Gastroesophageal sphincter (tissue), 4 donors: ENCODE results near the gene SLC6A4. TPM values are rescaled to one million over a fixed set of nuclear protein-coding genes. Genes with fewer than 3 reads are reported as not detected.

Source experiments
- ATAC-seq: fragments of 150-250 bp; one replicate; pipeline ENCODE4 v1.9.1; 2016; ENCODE audit warnings: mild to moderate bottlenecking, moderate library complexity
- H3K27ac ChIP-seq, 4 donors: fragments of 200-600 bp; sonication (generic) in 3 of 4; 1 replicate in 3 of 4; 2 replicates in 1 of 4; pipeline ENCODE4 v1.5.1; 2016 to 2019
- H3K27me3 ChIP-seq: fragments of 200-600 bp; sonication (generic); one replicate; pipeline ENCODE4 v1.5.1; 2019
- H3K36me3 ChIP-seq, 2 donors: fragments of 200-600 bp; sonication (generic); one replicate each; pipeline ENCODE4 v1.5.1; 2019; ENCODE audit warnings: control low read depth in 1 of 2
- H3K4me1 ChIP-seq, 3 donors: fragments of 200-600 bp; sonication (generic); 1 replicate in 2 of 3; 2 replicates in 1 of 3; pipeline ENCODE4 v1.5.1; 2016 to 2019; ENCODE audit warnings: control low read depth in 2 of 3
- H3K4me3 ChIP-seq, 2 donors: fragments of 200-600 bp; sonication (generic); one replicate each; pipeline ENCODE4 v1.5.1; 2019; ENCODE audit warnings: mild to moderate bottlenecking in 1 of 2, moderate library complexity in 1 of 2
- H3K9me3 ChIP-seq, 3 donors: fragments of 200-600 bp; sonication (generic); one replicate each; pipeline ENCODE4 v1.5.1; 2017 to 2019; ENCODE audit warnings: control low read depth in 2 of 3
- EP300 ChIP-seq: sonication (generic); formaldehyde crosslinking; IDR thresholded peaks from one replicate; pipeline ENCODE4 v1.6.1; 2017; ENCODE audit warnings: antibody characterized with exemption, mild to moderate bottlenecking
- POLR2A ChIP-seq, 2 donors: fragments of 450-650 bp; IDR thresholded peaks; one replicate each; pipeline ENCODE4 v1.6.1; 2017; ENCODE audit warnings: antibody characterized with exemption in 2 of 2, mild to moderate bottlenecking in 2 of 2, moderate library complexity in 1 of 2
- POLR2AphosphoS5 ChIP-seq: sonication (generic); formaldehyde crosslinking; IDR thresholded peaks from one replicate; pipeline ENCODE4 v1.6.1; 2017; ENCODE audit warnings: antibody characterized with exemption
- WGBS, 2 donors: methylation state at CpG; one replicate each; pipeline ENCODE4 v1.1.5; 2018; ENCODE audit warnings: low coverage in 1 of 2; 5-methylcytosine and 5-hydroxymethylcytosine counted together
- total RNA-seq, 4 donors: library from RNA; depleted of rRNA; stranded (reverse); fragments of >200 nt; gene quantifications; one replicate each; pipeline ENCODE4 v1.1.0, GENCODE V29; 2016
- TF ChIP-seq, protein P1 (sequence below), 4 experiments: fragments of 200-600 bp in 2 of 4; fragments of 450-650 bp in 2 of 4; sonication (generic) in 1 of 4; IDR thresholded peaks; one replicate each; pipeline ENCODE4 v1.5.1; 2017 to 2019; ENCODE audit warnings: antibody characterized with exemption in 4 of 4, mild to moderate bottlenecking in 2 of 4, moderate library complexity in 2 of 4

SLC6A4 gene
- total RNA-seq, 4 donors from 2014 or later: under 0.01 to 0.22 (median 0.09) TPM

DNA sequence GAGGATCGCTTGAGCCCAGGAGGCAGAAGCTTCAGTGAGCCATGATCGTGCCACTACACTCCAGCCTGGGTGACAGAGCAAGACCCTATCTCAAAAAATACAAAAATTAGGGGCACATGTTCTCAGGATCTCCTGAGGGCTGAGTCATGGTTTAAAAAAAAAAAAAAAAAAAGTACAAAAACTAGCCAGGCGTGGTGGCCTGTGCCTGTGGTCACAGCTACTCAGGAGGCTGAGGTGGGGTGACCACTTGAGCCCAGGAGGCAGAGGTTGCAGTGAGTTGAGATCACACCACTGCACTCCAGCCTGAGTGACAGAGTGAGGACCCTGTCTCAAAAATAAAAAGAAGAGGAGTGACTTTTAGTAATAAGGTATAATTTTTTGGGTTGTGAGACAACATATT is 39.4 kb upstream of the SLC6A4 start:
- Histone ChIP-seq H3K9me3 (no peaks in the 10 kb centered on the region), H3K36me3 (peaks cover 0 to 99% of the 10 kb centered on the region in 2 donors)
- no peak for ATAC-seq

GRCh38 chr17:30273373-30273772 is 37.9 kb upstream of the SLC6A4 start:
- 56 to 77% methylated on average over 2 of the region's 6 CpGs for WGBS, 2 donors
- H3K36me3 ChIP-seq: peaks cover 0 to 96% of the 10 kb centered on the region in 2 donors
- H3K27ac ChIP-seq: no peak overlapping the region
- no peaks in the 10 kb centered on the region for H3K9me3 ChIP-seq
- ATAC-seq: no peak
- no peaks in the 10 kb centered on the region for H3K4me1 ChIP-seq
- H3K27me3 ChIP-seq: no peaks in the 10 kb centered on the region
- H3K4me3 ChIP-seq: no peak overlapping the region
- no peak for TF ChIP-seq EP300
- TF ChIP-seq, protein P1, sequence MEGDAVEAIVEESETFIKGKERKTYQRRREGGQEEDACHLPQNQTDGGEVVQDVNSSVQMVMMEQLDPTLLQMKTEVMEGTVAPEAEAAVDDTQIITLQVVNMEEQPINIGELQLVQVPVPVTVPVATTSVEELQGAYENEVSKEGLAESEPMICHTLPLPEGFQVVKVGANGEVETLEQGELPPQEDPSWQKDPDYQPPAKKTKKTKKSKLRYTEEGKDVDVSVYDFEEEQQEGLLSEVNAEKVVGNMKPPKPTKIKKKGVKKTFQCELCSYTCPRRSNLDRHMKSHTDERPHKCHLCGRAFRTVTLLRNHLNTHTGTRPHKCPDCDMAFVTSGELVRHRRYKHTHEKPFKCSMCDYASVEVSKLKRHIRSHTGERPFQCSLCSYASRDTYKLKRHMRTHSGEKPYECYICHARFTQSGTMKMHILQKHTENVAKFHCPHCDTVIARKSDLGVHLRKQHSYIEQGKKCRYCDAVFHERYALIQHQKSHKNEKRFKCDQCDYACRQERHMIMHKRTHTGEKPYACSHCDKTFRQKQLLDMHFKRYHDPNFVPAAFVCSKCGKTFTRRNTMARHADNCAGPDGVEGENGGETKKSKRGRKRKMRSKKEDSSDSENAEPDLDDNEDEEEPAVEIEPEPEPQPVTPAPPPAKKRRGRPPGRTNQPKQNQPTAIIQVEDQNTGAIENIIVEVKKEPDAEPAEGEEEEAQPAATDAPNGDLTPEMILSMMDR (IDR thresholded peaks at IDR 0.05): no peak

More for the DNA sequence above, 39.4 kb upstream of the SLC6A4 start:
- no peak overlapping the region for H3K27ac ChIP-seq
- WGBS, 2 donors: 79 to 83% methylated on average over 2 of the region's 3 CpGs
- no peak overlapping the region for H3K4me3 ChIP-seq
- no peak for TF ChIP-seq POLR2A (IDR thresholded peaks at IDR 0.05)
- TF ChIP-seq EP300: no peak
- TF ChIP-seq, protein P1 (IDR thresholded peaks at IDR 0.05): no peak
- TF ChIP-seq POLR2AphosphoS5: no peak
- H3K27me3 ChIP-seq: no peaks in the 10 kb centered on the region
- no peaks in the 10 kb centered on the region for H3K4me1 ChIP-seq

DNA sequence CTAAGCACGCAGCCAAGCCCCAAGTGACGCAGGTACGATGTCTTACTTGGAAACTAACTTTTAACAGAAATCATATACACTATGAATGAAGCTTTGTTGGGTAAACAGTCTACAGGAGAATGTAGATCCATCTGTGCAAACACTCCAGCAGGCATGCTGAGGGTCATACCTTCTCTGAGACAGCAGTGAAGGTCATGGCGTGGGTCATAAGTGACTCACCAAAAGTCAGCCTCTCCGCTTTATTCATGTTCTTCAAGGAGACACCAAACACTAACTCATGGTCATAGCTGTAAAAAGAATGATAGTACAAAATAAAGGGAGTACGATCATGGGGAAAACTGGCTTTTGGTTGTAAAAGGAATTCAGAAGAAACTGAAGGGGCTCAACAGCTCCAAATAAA is 35.6 kb upstream of the SLC6A4 start:
- no peaks in the 10 kb centered on the region for H3K4me1 ChIP-seq
- no peak for TF ChIP-seq POLR2A (IDR thresholded peaks at IDR 0.05)
- no peak for TF ChIP-seq EP300
- TF ChIP-seq POLR2AphosphoS5: no peak
- H3K27me3 ChIP-seq: no peaks in the 10 kb centered on the region
- H3K36me3 ChIP-seq: peaks cover 0 to 96% of the 10 kb centered on the region in 2 donors
- H3K4me3 ChIP-seq: no peak overlapping the region
- H3K9me3 ChIP-seq: no peaks in the 10 kb centered on the region
- no peak overlapping the region for H3K27ac ChIP-seq
- ATAC-seq: no peak
- WGBS, 2 donors: 84 to 89% methylated on average over 5 to 6 of the region's 6 CpGs

DNA sequence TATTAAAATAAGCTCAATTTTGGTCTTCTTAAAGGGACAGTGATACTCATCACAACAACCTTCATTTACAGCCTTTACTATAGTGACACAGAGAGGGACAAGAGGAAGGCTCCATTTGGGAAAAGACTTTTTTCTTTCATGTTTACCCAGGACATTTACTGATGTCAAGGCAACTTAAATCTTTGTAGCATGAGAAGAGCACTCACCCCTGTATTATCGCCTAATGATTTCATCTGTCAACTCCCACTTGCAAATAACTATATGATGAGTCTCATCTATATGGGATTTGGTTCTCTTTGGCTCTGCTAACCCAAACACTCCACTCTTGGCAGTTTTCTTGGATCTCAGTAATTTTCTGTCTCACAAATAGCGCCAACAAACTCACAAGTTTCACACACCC is 32.1 kb upstream of the SLC6A4 start:
- ATAC-seq: no peak
- no peaks in the 10 kb centered on the region for H3K27me3 ChIP-seq
- H3K4me3 ChIP-seq: no peak overlapping the region
- peaks cover 0 to 6% (median 0%) of the 10 kb centered on the region in 3 donors for H3K4me1 ChIP-seq
- peaks cover 0 to 92% of the 10 kb centered on the region in 2 donors for H3K36me3 ChIP-seq
- no peak overlapping the region for H3K27ac ChIP-seq
- WGBS, 2 donors: 85 to 95% methylated on average over 2 of the region's 2 CpGs
- H3K9me3 ChIP-seq: no peaks in the 10 kb centered on the region
- TF ChIP-seq EP300: no peak
- no peak for TF ChIP-seq POLR2A (IDR thresholded peaks at IDR 0.05)
- no peak for TF ChIP-seq POLR2AphosphoS5
- TF ChIP-seq, protein P1 (IDR thresholded peaks at IDR 0.05): no peak

DNA sequence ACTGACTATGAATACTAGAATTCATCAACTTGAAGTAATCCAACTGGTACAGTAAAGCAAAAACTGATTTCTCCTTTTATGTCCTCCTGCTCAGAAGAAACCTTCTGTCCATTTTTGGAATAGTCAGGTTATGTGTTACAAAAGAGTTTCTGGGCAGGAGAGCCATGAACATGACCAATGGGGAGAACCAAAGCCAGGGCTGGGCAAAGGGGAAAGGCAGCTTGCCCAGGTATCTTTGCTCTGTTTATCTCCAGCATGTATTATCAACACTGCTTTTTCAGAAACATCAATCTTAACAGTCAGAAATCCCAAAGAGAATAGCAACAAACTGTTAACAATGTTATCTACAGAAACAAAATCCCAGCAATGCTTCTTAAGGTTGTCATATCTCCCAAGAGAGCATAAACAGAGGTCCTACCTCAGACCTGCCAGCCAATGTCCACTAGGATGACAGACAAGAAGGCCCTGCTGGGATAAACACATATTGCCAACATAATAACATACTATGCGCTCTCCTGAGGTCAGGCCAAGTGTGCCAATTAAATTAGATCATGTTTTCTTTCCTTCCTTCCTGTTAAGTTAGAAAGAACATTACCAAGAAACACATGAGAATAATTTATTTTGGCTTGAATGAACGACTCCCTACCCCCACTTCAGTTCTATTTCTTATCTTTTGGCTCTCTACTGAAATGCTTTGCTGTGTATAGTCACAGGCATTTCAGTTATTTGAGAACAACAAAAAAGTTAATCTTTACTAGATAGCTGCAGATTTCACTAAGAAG is 28.2 kb upstream of the SLC6A4 start:
- 25 to 48% methylated on average over 2 of the region's 2 CpGs for WGBS, 2 donors
- H3K4me1 ChIP-seq: peaks cover 0 to 6% (median 0%) of the 10 kb centered on the region in 3 donors
- H3K9me3 ChIP-seq: no peaks in the 10 kb centered on the region
- H3K27me3 ChIP-seq: no peaks in the 10 kb centered on the region
- no peak overlapping the region for H3K4me3 ChIP-seq
- TF ChIP-seq EP300 (no peak), POLR2A (IDR thresholded peaks at IDR 0.05) (no peak), POLR2AphosphoS5 (no peak)
- TF ChIP-seq, protein P1 (IDR thresholded peaks at IDR 0.05): no peak
- H3K36me3 ChIP-seq: peaks cover 0 to 90% of the 10 kb centered on the region in 2 donors
- H3K27ac ChIP-seq: no peak overlapping the region
- no peak for ATAC-seq
